Effector CD4-positive, alpha-beta T cell (primary cell): Measurements from ENCODE around the gene RCL1.
"Not testable (repeated sequence)": the region's sequence is repeated elsewhere in the genome, so short reads cannot be mapped to it uniquely, and the experiment has no call there.

Source experiments
- DNase-seq: peaks from one replicate; pipeline ENCODE4 v3.0.0-alpha.2; 2020

The RCL1 gene

GRCh38 chr9:4890242-4890641 lies 97.5 kb downstream of the RCL1 start:
- DNase-seq = no peak

GRCh38 chr9:4890929-4891328 lies 98.2 kb downstream of the RCL1 start:
- DNase-seq = no peak

DNA sequence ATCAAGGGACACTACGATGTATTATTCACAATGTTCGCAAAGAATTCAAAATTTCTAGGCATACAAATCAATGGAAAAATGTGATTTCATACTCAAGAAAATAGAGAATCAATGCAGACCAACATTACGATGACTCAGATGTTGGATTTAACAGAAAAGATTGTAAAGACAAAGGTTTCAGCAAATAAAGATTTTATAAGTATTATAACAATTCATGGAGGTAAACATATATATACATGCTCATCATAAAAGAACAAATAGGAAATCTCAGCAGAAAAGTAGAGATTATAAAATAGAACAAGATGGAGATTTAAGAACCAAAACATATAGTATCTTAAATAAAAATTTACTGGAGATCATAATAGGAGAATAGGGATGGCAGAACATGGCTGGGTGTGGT lies 98.9 kb downstream of the RCL1 start:
- no peak for DNase-seq

DNA sequence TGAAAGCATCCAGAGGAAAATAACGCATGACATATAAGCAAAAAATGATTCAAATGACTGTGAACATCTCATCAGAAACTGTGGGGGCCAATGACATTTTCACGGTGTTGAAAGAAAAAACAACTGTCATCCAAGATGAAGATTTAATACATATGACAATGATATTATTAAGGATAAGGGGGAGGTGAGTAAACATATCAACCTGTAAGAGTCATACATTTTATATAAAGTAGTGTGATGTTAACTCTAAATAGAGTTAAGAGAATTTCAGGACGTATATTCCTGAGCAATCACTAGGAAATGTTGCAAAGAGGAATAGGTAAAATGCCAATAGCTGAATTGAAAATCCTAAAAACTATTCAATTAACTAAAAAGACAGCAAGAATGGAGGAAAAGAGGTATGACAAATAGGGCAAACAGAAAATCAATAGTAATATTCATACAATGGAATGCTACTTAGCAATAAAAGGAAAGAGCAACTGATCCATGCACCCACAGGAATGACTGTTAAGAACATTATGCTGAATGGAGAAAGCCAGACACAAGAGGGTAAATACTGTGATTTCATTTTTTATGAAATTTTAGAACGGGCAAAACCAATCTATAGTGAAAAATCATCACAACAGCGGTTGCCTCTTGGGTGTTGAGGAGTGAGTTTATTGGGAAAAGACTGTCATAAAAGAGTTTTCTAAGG lies 99.9 kb downstream of the RCL1 start:
- DNase-seq = no peak

DNA sequence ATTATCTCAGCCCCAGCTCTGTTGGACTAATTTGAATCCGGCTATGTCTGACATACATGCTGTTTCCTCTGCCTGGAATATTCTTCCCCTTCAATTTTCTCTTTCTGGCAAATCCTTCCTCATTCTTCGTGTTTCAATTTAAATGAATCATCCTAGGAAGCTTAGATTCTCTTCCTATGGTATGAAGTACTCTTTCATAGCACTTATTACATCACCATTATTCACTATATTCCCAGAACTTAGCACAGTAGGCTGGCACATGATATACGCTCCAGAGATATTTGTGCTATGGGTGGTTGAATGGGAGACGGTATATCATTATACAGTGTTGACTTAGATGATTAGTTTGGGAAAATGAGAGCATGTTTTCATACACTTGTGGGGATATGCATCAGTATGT lies 101.3 kb downstream of the RCL1 start:
- DNase-seq = no peak

DNA sequence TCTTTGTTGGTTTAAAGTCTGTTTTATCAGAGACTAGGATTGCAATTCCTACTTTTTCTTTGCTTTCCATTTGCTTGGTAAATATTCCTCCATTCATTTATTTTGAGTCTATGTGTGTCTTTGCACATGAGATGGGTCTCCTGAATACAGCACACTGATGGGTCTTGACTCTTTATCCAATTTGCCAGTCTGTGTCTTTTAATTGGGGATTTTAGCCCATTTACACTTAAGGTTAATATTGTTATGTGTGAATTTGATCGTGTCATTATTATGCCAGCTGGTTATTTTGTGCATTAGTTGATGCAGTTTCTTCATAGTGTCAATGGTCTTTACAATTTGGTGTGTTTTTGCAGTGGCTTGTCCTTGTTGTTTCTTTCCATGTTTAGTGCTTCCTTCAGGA lies 107.1 kb downstream of the RCL1 start:
- not testable (repeated sequence) for DNase-seq

GRCh38 chr9:4901401-4902134 lies 108.8 kb downstream of the RCL1 start:
- not testable (repeated sequence) for DNase-seq

- no peak for DNase-seq
Measured at GRCh38 chr9:4902135-4902475, 109.4 kb downstream of the RCL1 start.

GRCh38 chr9:4904322-4905134 lies 111.8 kb downstream of the RCL1 start:
- DNase-seq = no peak

DNA sequence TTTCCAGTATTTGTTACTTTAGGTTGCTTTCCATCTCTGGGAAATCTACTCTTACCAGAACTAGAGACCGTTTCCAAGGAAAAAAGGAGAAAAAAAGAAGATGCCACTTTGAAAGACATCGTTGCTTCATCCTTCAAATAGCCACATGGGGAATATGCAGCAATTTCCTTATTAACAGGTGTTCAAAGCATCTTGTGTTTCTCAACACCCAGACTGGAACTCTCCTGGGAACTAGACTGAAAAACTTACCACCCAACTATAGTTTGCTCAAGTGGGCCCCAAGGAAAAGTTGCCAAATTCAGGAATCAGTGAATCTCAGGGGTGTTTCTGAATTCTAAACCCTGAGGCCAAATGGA lies 112.4 kb downstream of the RCL1 start:
- DNase-seq = no peak
